Peyer's patch (tissue), 4 donors: ENCODE measurements around the gene MICB. TPM values are rescaled to one million over a fixed set of nuclear protein-coding genes. Genes with fewer than 3 reads are reported as not detected.

Source experiments
- DNase-seq, 3 donors: peaks; one replicate each; pipeline ENCODE4 v3.0.0-alpha.2; 2017 to 2019
- H3K27ac ChIP-seq, 4 donors: fragments of 200-600 bp; sonication (generic); one replicate each; pipeline ENCODE4 v1.5.1; 2016 to 2019
- H3K27me3 ChIP-seq, 2 donors: fragments of 200-600 bp; sonication (generic); one replicate each; pipeline ENCODE4 v1.5.1; 2019
- H3K36me3 ChIP-seq, 3 donors: fragments of 200-600 bp; sonication (generic); one replicate each; pipeline ENCODE4 v1.5.1; 2016 to 2019
- H3K4me1 ChIP-seq, 4 donors: fragments of 200-600 bp; sonication (generic); one replicate each; pipeline ENCODE4 v1.5.1; 2016 to 2019
- H3K4me3 ChIP-seq, 4 donors: fragments of 200-600 bp; sonication (generic); 1 replicate in 3 of 4; 2 replicates in 1 of 4; pipeline ENCODE4 v1.5.1; 2016 to 2019; ENCODE audit warnings: mild to moderate bottlenecking in 1 of 4
- H3K9me3 ChIP-seq, 4 donors: fragments of 200-600 bp; sonication (generic); one replicate each; pipeline ENCODE4 v1.5.1; 2016 to 2019; ENCODE audit warnings: mild to moderate bottlenecking in 1 of 4
- CTCF ChIP-seq, 6 experiments: fragments of 450-650 bp in 4 of 6; fragments of 200-600 bp in 2 of 6; sonication (generic) in 1 of 6; IDR thresholded peaks; one replicate each; pipeline ENCODE4 v1.5.1; 2017 to 2019; ENCODE audit warnings: antibody characterized with exemption in 6 of 6, mild to moderate bottlenecking in 3 of 6, moderate library complexity in 1 of 6
- POLR2A ChIP-seq, 2 donors: fragments of 450-650 bp; IDR thresholded peaks; one replicate each; pipeline ENCODE4 v1.5.1; 2017; ENCODE audit warnings: antibody characterized with exemption in 2 of 2, mild to moderate bottlenecking in 2 of 2, moderate library complexity in 2 of 2
- total RNA-seq, 4 donors: library from RNA; depleted of rRNA; stranded (reverse); fragments of >200 nt; gene quantifications; one replicate each; pipeline ENCODE4 v1.1.0, GENCODE V29; 2016

The MICB gene
- total RNA-seq, 4 donors from 2014 or later = 4.7 to 9.9 (median 8.0) TPM

DNA sequence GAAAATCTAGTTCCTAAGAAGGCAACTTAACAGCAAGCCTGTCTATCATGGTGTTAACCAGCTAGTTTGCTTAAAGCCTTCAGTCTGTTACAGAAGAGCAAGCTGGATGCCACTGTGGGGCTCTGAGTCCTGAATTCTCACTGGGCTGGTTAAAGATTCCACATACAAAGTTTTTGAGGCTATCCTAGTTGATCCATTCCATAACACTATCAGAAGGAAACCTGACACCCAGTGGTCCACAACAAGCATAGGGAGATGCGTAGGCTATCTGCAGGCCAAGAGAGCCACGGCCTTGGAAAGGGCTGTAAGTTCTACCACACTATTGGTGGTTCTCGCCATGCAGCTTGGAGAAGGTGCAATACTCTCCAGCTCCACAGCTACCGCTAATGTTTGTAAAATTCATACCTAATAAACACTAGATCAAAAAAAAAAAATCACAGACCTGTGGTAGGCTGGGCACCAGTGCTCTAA, 30.4 kb downstream of the MICB start:
- Histone ChIP-seq H3K36me3 (peaks cover 0 to 41% (median 0%) of the 10 kb centered on the region in 3 donors), H3K27me3 (no peaks in the 10 kb centered on the region), H3K9me3 (no peaks in the 10 kb centered on the region), H3K4me3 (no peak overlapping the region), H3K27ac (no peak overlapping the region), H3K4me1 (no peaks in the 10 kb centered on the region)
- no peak for DNase-seq
- TF ChIP-seq CTCF (IDR thresholded peaks at IDR 0.05) = no peak
- TF ChIP-seq POLR2A (IDR thresholded peaks at IDR 0.05) = no peak

- Histone ChIP-seq H3K4me1 (no peaks in the 10 kb centered on the region), H3K9me3 (no peaks in the 10 kb centered on the region), H3K27me3 (no peaks in the 10 kb centered on the region), H3K4me3 (no peak within 1 kb of the TSS), H3K27ac (no peak within 1 kb of the TSS), H3K36me3 (peaks cover 0 to 47% (median 0%) of the 10 kb centered on the region in 3 donors)
- TF ChIP-seq CTCF (IDR thresholded peaks at IDR 0.05) (no peak), POLR2A (IDR thresholded peaks at IDR 0.05) (no peak)
- DNase-seq = no peak
These were observed 30.9 kb downstream of the MICB start, which contains the start of gene MCCD1 for GRCh38 chr6:31528821-31529328. Gene MCCD1, plus strand, starts transcription at chr6:31528962. Its CDS starts 53 bp downstream, at chr6:31529015.

- Histone ChIP-seq H3K4me1 (no peaks in the 10 kb centered on the region), H3K27me3 (no peaks in the 10 kb centered on the region), H3K4me3 (no peak overlapping the region), H3K36me3 (peaks cover 0 to 53% (median 0%) of the 10 kb centered on the region in 3 donors), H3K9me3 (no peaks in the 10 kb centered on the region), H3K27ac (no peak overlapping the region)
- TF ChIP-seq POLR2A (IDR thresholded peaks at IDR 0.05) = no peak
- TF ChIP-seq CTCF (IDR thresholded peaks at IDR 0.05) = no peak
- no peak for DNase-seq
These were observed 31.6 kb downstream of the MICB start for GRCh38 chr6:31529329-31530150.

DNA sequence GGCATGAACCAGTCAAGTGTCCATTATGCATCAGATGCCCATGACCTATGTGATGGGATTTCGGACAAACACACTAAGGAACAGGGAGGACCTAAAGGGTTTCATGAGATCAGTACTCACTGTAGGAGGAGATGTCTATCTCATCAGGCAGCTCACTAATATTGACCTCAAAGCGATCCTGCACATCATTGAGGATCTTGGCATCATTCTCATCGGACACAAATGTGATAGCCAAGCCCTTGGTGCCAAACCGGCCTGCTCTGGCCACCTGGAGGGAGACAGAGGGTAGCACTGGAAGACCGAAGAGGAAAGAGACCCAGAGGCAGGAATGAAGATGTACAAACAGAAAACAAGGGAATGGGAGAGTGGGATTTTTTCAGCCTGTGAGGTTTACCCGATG, 32.7 kb downstream of the MICB start:
- Histone ChIP-seq H3K4me1 (no peaks in the 10 kb centered on the region), H3K9me3 (no peaks in the 10 kb centered on the region), H3K27ac (no peak overlapping the region), H3K4me3 (no peak overlapping the region), H3K36me3 (peaks cover 0 to 65% (median 0%) of the 10 kb centered on the region in 3 donors), H3K27me3 (no peaks in the 10 kb centered on the region)
- no peak for DNase-seq
- TF ChIP-seq CTCF (IDR thresholded peaks at IDR 0.05) = no peak
- no peak for TF ChIP-seq POLR2A (IDR thresholded peaks at IDR 0.05)

- no peaks in the 10 kb centered on the region for H3K27me3 ChIP-seq
- H3K4me1 ChIP-seq = no peaks in the 10 kb centered on the region
- peaks cover 0 to 70% (median 0%) of the 10 kb centered on the region in 3 donors for H3K36me3 ChIP-seq
- H3K4me3 ChIP-seq = no peak overlapping the region
- no peak overlapping the region for H3K27ac ChIP-seq
- H3K9me3 ChIP-seq = no peaks in the 10 kb centered on the region
- TF ChIP-seq POLR2A (IDR thresholded peaks at IDR 0.05) (no peak), CTCF (IDR thresholded peaks at IDR 0.05) (no peak)
- no peak for DNase-seq
These were observed 33.2 kb downstream of the MICB start for GRCh38 chr6:31531162-31531561.
